ENCODE data around the gene C1RL.
A peak's percentile ranks its signal among the peaks of the same experiment; 100 is the strongest.

DNA sequence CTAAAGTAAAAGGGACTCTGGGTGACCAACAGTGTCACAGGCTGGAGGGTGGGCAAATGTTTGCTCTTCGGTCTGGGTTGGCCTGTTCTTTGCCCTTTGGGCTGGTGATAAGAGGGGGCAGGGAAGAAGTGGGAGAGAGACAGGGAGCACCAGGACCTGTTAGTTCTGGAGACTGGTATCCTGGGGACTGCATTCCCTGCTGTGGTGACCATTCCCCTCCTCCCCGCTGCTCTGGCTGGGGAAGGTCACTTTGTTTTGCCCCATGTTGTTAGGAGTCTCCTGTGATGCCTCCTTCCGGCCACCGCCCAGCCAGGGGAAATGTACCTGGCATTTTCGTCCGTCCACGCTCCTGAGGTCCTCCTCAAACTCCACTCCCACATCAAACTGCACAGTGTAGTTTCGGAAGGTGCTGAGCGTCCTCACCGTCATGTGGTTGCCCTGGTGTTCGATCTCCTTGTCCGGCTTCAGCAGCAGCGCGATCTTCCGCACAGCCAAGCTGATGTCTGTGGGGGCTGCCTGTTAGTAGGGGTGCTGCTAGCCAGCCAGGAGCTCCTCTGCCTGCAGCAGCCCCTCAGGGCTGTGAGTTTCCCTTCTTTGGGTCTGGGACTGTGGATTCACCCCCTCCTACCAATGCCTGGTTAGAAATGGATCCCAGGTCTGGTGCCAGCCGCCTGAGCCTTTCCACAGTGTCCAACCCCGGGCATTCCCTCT lies 19.1 kb upstream of the C1RL start:
- TF ChIP-seq, protein P1, sequence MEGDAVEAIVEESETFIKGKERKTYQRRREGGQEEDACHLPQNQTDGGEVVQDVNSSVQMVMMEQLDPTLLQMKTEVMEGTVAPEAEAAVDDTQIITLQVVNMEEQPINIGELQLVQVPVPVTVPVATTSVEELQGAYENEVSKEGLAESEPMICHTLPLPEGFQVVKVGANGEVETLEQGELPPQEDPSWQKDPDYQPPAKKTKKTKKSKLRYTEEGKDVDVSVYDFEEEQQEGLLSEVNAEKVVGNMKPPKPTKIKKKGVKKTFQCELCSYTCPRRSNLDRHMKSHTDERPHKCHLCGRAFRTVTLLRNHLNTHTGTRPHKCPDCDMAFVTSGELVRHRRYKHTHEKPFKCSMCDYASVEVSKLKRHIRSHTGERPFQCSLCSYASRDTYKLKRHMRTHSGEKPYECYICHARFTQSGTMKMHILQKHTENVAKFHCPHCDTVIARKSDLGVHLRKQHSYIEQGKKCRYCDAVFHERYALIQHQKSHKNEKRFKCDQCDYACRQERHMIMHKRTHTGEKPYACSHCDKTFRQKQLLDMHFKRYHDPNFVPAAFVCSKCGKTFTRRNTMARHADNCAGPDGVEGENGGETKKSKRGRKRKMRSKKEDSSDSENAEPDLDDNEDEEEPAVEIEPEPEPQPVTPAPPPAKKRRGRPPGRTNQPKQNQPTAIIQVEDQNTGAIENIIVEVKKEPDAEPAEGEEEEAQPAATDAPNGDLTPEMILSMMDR (IDR thresholded peaks at IDR 0.05; ENCODE audit: low read depth, low read length, missing input control) = no peak
- TF ChIP-seq GABPA (IDR thresholded peaks at IDR 0.05 in 1 of 2, conservative IDR thresholded peaks at IDR 0.05 in 1 of 2) (no peak), EGR1 (IDR thresholded peaks at IDR 0.05; ENCODE audit: low read depth in 2 of 2) (peak in 1 of 2 donors; percentile 15), HNF4G (IDR thresholded peaks at IDR 0.05) (peak; percentile 43), RAD21 (IDR thresholded peaks at IDR 0.05) (no peak), JUND (IDR thresholded peaks at IDR 0.05) (peak in 1 of 2 donors; percentile 26), HNF4A (conservative IDR thresholded peaks at IDR 0.05) (peak; percentile 92 to 95), NR2F2 (IDR thresholded peaks at IDR 0.05) (no peak), TAF1 (conservative IDR thresholded peaks at IDR 0.05) (peak; percentile 41), YY1 (IDR thresholded peaks at IDR 0.05) (peak; percentile 57)
- TF ChIP-seq, protein P2, sequence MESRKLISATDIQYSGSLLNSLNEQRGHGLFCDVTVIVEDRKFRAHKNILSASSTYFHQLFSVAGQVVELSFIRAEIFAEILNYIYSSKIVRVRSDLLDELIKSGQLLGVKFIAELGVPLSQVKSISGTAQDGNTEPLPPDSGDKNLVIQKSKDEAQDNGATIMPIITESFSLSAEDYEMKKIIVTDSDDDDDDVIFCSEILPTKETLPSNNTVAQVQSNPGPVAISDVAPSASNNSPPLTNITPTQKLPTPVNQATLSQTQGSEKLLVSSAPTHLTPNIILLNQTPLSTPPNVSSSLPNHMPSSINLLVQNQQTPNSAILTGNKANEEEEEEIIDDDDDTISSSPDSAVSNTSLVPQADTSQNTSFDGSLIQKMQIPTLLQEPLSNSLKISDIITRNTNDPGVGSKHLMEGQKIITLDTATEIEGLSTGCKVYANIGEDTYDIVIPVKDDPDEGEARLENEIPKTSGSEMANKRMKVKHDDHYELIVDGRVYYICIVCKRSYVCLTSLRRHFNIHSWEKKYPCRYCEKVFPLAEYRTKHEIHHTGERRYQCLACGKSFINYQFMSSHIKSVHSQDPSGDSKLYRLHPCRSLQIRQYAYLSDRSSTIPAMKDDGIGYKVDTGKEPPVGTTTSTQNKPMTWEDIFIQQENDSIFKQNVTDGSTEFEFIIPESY (IDR thresholded peaks at IDR 0.05) = no peak
